ENCODE data around the gene CPLANE2. TPM values are rescaled to one million over a fixed set of nuclear protein-coding genes. Genes with fewer than 3 reads are reported as not detected.

Gene CPLANE2
- total and polyA plus RNA-seq, 2 donors from 2014 or later, result 7.9 to 9.4 TPM

DNA sequence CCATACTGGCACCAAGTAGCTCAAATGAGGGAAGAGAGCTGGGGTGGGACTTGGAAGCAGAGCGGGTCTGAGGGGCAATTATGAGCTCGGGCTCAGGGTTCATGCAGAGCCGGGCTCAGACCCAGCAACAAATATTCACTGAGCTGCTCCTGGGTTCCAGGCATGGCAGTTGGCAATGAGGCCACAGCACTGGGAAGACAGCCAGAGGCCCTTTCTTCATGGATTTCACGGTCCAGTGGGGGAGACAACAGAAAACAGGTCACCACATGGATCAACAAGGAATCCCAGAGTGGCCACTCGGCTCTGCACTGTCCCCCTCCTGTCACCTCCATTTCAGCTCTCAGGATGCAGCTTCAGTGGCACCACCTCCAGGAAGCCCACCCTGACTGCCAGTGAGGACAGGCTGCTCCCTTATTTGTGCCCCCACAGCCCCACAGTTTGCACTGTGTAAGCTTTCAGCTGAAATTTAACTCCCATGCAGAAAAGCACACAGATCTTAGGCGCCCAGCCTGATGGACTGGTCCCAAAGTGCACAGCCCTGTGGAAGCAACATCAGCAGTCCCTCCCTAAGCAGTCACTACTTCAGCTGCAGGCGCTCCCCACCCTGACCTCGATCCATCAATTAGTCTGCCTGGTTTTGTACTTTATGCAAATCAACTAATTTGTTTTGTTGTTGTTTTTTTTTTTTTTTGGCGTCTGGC is 46.9 kb downstream of the CPLANE2 start:
- TF ChIP-seq, protein P1, sequence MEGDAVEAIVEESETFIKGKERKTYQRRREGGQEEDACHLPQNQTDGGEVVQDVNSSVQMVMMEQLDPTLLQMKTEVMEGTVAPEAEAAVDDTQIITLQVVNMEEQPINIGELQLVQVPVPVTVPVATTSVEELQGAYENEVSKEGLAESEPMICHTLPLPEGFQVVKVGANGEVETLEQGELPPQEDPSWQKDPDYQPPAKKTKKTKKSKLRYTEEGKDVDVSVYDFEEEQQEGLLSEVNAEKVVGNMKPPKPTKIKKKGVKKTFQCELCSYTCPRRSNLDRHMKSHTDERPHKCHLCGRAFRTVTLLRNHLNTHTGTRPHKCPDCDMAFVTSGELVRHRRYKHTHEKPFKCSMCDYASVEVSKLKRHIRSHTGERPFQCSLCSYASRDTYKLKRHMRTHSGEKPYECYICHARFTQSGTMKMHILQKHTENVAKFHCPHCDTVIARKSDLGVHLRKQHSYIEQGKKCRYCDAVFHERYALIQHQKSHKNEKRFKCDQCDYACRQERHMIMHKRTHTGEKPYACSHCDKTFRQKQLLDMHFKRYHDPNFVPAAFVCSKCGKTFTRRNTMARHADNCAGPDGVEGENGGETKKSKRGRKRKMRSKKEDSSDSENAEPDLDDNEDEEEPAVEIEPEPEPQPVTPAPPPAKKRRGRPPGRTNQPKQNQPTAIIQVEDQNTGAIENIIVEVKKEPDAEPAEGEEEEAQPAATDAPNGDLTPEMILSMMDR (IDR thresholded peaks at IDR 0.05; ENCODE audit: borderline replicate concordance, extremely low read depth, insufficient read depth), result no peak
- intact Hi-C loops (cut with DNase I), result loop anchor here (5.0 kb wide), 1 partner anchor 113 kb away; no protein-coding TSS in a partner anchor

DNA sequence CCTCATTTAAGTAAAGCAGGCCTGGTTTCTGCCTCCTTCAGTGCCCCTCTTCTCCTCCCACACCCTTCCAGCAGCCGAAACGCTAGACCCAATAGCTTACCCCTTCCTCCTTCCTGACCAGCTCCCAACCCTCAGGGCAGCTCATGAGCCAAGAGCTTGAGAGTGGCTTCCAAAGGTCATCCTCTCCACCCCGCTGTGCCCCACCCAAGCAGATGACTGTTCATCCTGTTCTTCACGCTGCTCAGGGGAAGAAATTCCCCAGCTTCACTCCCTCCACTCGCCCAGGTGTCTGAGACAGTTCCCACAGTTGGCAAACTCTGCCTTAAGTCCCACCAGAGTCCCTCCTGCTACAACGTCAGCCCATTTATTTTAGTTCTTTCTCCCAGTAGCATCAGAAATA is 48.0 kb downstream of the CPLANE2 start:
- peak in 1 of 5 donors; percentile 46 for DNase-seq
- Histone ChIP-seq H3K4me1 (ENCODE audit: control insufficient read depth in 2 of 3, insufficient read depth in 2 of 3, low read depth in 1 of 3, low read length in 3 of 3) (peaks cover 0 to 8% (median 0%) of the 10 kb centered on the region in 3 donors), H3K9me3 (ENCODE audit: control insufficient read depth in 2 of 3, insufficient read depth in 1 of 3, low read length in 3 of 3) (no peaks in the 10 kb centered on the region), H3K36me3 (ENCODE audit: control insufficient read depth in 2 of 3, insufficient read depth in 3 of 3, low read length in 3 of 3) (no peaks in the 10 kb centered on the region), H3K9ac (ENCODE audit: low read length in 3 of 3) (no peak overlapping the region), H3K27ac (ENCODE audit: low read depth in 2 of 2, low read length in 2 of 2) (no peak overlapping the region), H3K27me3 (ENCODE audit: control insufficient read depth, insufficient read depth, low read length) (no peaks in the 10 kb centered on the region), H3K4me3 (ENCODE audit: low read length in 3 of 3) (no peak overlapping the region)
- intact Hi-C loops (cut with DNase I), result loop anchor here (5.0 kb wide), 1 partner anchor 112 kb away; no protein-coding TSS in a partner anchor
- TF ChIP-seq, protein P1 (IDR thresholded peaks at IDR 0.05; ENCODE audit: borderline replicate concordance, extremely low read depth, insufficient read depth), result no peak
- no peak for FAIRE-seq

More for the DNA sequence above, 46.9 kb downstream of the CPLANE2 start:
- H3K4me1 ChIP-seq (ENCODE audit: control insufficient read depth in 2 of 3, insufficient read depth in 2 of 3, low read depth in 1 of 3, low read length in 3 of 3), result peaks cover 0 to 8% (median 0%) of the 10 kb centered on the region in 3 donors
- H3K9ac ChIP-seq (ENCODE audit: low read length in 3 of 3), result no peak overlapping the region
- H3K4me3 ChIP-seq (ENCODE audit: low read length in 3 of 3), result no peak overlapping the region
- DNase-seq (peak in 2 of 5 donors; percentile 47 to 68), FAIRE-seq (no peak)
- H3K27me3 ChIP-seq (ENCODE audit: control insufficient read depth, insufficient read depth, low read length), result no peaks in the 10 kb centered on the region
- no peak overlapping the region for H3K27ac ChIP-seq (ENCODE audit: low read depth in 2 of 2, low read length in 2 of 2)
- H3K9me3 ChIP-seq (ENCODE audit: control insufficient read depth in 2 of 3, insufficient read depth in 1 of 3, low read length in 3 of 3), result no peaks in the 10 kb centered on the region
- no peaks in the 10 kb centered on the region for H3K36me3 ChIP-seq (ENCODE audit: control insufficient read depth in 2 of 3, insufficient read depth in 3 of 3, low read length in 3 of 3)

DNA sequence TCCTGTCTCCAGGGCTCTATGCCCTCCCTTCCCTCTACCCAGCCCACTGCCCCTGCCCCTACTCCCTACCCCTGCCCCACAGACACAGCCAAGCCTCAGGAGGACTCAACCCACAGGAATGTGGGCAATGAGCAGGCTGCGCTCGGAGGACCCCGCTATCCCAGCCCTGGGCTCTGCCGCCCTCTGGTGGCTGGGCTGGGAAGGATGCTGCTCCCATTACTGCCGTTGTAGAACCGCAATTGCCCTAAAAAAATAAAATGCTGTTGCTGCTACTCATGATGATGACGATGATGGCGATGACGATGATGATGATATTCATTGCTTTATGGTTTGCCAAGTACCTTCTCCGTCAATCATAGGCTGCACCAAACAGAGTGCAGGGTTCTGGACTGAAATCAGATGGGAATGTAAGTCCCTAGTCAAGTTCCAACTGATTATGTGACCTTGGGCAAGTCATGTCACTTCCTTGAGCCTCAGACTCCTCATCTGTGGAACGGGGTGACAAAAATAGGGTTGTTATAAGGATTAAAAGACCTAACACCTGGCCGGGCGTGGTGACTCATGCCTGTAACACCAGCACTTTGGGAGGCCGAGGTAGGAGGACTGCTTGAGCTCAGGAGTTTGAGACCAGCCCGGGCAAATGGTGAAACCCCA is 49.1 kb downstream of the CPLANE2 start:
- Histone ChIP-seq H3K4me3 (ENCODE audit: low read length in 3 of 3) (no peak overlapping the region), H3K27me3 (ENCODE audit: control insufficient read depth, insufficient read depth, low read length) (no peaks in the 10 kb centered on the region), H3K4me1 (ENCODE audit: control insufficient read depth in 2 of 3, insufficient read depth in 2 of 3, low read depth in 1 of 3, low read length in 3 of 3) (peaks cover 0 to 8% (median 0%) of the 10 kb centered on the region in 3 donors), H3K9me3 (ENCODE audit: control insufficient read depth in 2 of 3, insufficient read depth in 1 of 3, low read length in 3 of 3) (no peaks in the 10 kb centered on the region), H3K27ac (ENCODE audit: low read depth in 2 of 2, low read length in 2 of 2) (no peak overlapping the region), H3K9ac (ENCODE audit: low read length in 3 of 3) (no peak overlapping the region), H3K36me3 (ENCODE audit: control insufficient read depth in 2 of 3, insufficient read depth in 3 of 3, low read length in 3 of 3) (no peaks in the 10 kb centered on the region)
- TF ChIP-seq, protein P1 (IDR thresholded peaks at IDR 0.05; ENCODE audit: borderline replicate concordance, extremely low read depth, insufficient read depth), result peak; percentile 97
- no peak for FAIRE-seq
- peak; percentile 75 to 88 (median 87) for DNase-seq
- intact Hi-C loops (cut with DNase I), result loop anchor here (5.0 kb wide), 1 partner anchor 111 kb away; no protein-coding TSS in a partner anchor
